Neural cell (in vitro differentiated cells): ENCODE data around the gene PCBP4. TPM values are rescaled to one million over a fixed set of nuclear protein-coding genes. Genes with fewer than 3 reads are reported as not detected.

ENCODE experiments used
- H2AFZ ChIP-seq: fragments of 200-600, 300-800 bp; sonication (generic), shearing (Covaris generic); 2 replicates; pipeline ENCODE4 v1.6.0; 2014; ENCODE audit warnings: low read depth, mild to moderate bottlenecking, antibody characterized with exemption, low read length, moderate library complexity
- H3F3A ChIP-seq: fragments of 200-600 bp; shearing (Covaris generic); 2 replicates; pipeline ENCODE4 v1.6.1; 2016; ENCODE audit warnings: mild to moderate bottlenecking, moderate library complexity, mixed read lengths, antibody characterized with exemption, low read length; ENCODE audit not compliant: insufficient read depth, poor library complexity, severe bottlenecking
- H3K27ac ChIP-seq: fragments of 200-600, 300-800 bp; sonication (generic), shearing (Covaris generic); 2 replicates; pipeline ENCODE4 v1.5.1; 2014; ENCODE audit warnings: mild to moderate bottlenecking, low read length, moderate library complexity
- H3K27me3 ChIP-seq: fragments of 300-800, 200-600 bp; sonication (generic), shearing (Covaris generic); 2 replicates; pipeline ENCODE4 v1.6.0; 2014; ENCODE audit warnings: mild to moderate bottlenecking, low read depth, low read length, moderate library complexity; ENCODE audit not compliant: insufficient read depth
- H3K36me3 ChIP-seq: fragments of 300-800, 200-600 bp; sonication (generic), shearing (Covaris generic); 2 replicates; pipeline ENCODE4 v1.5.1; 2014; ENCODE audit warnings: mild to moderate bottlenecking, antibody characterized with exemption, low read length, moderate library complexity; ENCODE audit not compliant: insufficient read depth
- H3K4me2 ChIP-seq: fragments of 300-800, 200-600 bp; sonication (generic), shearing (Covaris generic); 2 replicates; pipeline ENCODE4 v1.6.0; 2014; ENCODE audit warnings: mild to moderate bottlenecking, low read length
- H3K4me3 ChIP-seq: fragments of 300-800, 200-600 bp; sonication (generic), shearing (Covaris generic); 2 replicates; pipeline ENCODE4 v1.5.1; 2014; ENCODE audit warnings: mild to moderate bottlenecking, low read length, moderate library complexity
- H3K79me2 ChIP-seq: fragments of 200-600 bp; shearing (Covaris generic); replicated peaks from 2 replicates; pipeline ENCODE4 v1.6.0; 2014; ENCODE audit warnings: mild to moderate bottlenecking, low read length, moderate library complexity; ENCODE audit not compliant: insufficient read depth
- H3K9ac ChIP-seq: fragments of 300-800, 200-600 bp; sonication (generic), shearing (Covaris generic); 2 replicates; pipeline ENCODE4 v1.6.1; 2016; ENCODE audit warnings: mild to moderate bottlenecking, low read length, mixed read lengths
- H3K9me2 ChIP-seq: fragments of 200-600 bp; shearing (Covaris generic); 2 replicates; pipeline ENCODE4 v1.6.1; 2016; ENCODE audit warnings: mild to moderate bottlenecking, low read length, mixed read lengths; ENCODE audit not compliant: insufficient read depth
- H3K9me3 ChIP-seq: fragments of 200-600, 300-800 bp; sonication (generic), shearing (Covaris generic); 2 replicates; pipeline ENCODE4 v1.6.1; 2016; ENCODE audit warnings: mild to moderate bottlenecking, mixed run types, low read length, moderate library complexity, mixed read lengths
- H4K20me1 ChIP-seq: fragments of 200-600 bp; shearing (Covaris generic); 2 replicates; pipeline ENCODE4 v1.6.1; 2016; ENCODE audit warnings: mild to moderate bottlenecking, mixed run types; ENCODE audit not compliant: insufficient read depth
- CTCF ChIP-seq: fragments of 450-650 bp; IDR thresholded peaks from 2 replicates; pipeline ENCODE4 v1.5.1; 2014; ENCODE audit warnings: antibody characterized with exemption, mild to moderate bottlenecking, moderate library complexity; ENCODE audit not compliant: poor library complexity, severe bottlenecking
- EP300 ChIP-seq: fragments of 450-650 bp; conservative IDR thresholded peaks from 2 replicates; pipeline ENCODE4 v1.6.1; 2014; ENCODE audit warnings: antibody characterized with exemption, mild to moderate bottlenecking, moderate library complexity; ENCODE audit not compliant: poor library complexity, severe bottlenecking
- EZH2 ChIP-seq: fragments of 200-600, 300-800 bp; shearing (Covaris generic), sonication (generic); IDR thresholded peaks from 2 replicates; pipeline ENCODE4 v1.6.1; 2014; ENCODE audit warnings: antibody characterized with exemption, low read length, borderline replicate concordance, mild to moderate bottlenecking; ENCODE audit not compliant: insufficient read depth, poor library complexity, severe bottlenecking
- MXI1 ChIP-seq: fragments of 450-650 bp; conservative IDR thresholded peaks from 2 replicates; pipeline ENCODE4 v1.6.1; 2014; ENCODE audit warnings: antibody characterized with exemption, mild to moderate bottlenecking; ENCODE audit not compliant: poor library complexity, severe bottlenecking
- POLR2AphosphoS5 ChIP-seq: IDR thresholded peaks from 2 replicates; pipeline ENCODE4 v1.6.1; 2012
- RAD21 ChIP-seq: fragments of 450-650 bp; conservative IDR thresholded peaks from 2 replicates; pipeline ENCODE4 v1.6.1; 2014; ENCODE audit warnings: antibody characterized with exemption, mild to moderate bottlenecking, moderate library complexity
- REST ChIP-seq: IDR thresholded peaks from 2 replicates; pipeline ENCODE4 v1.6.1; 2012; ENCODE audit warnings: borderline replicate concordance
- SMC3 ChIP-seq: fragments of 450-650 bp; conservative IDR thresholded peaks from 2 replicates; pipeline ENCODE4 v1.6.1; 2014; ENCODE audit warnings: antibody characterized with exemption, mild to moderate bottlenecking, moderate library complexity; ENCODE audit not compliant: poor library complexity
- TAF1 ChIP-seq: IDR thresholded peaks from 2 replicates; pipeline ENCODE4 v1.6.1; 2012; ENCODE audit warnings: low read depth
- polyA plus RNA-seq: library from polyadenylated mRNA; depleted of rRNA; stranded (reverse); fragments of >200 nt; gene quantifications from 2 replicates; pipeline ENCODE4 v1.2.3, GENCODE V29; 2014

PCBP4 gene
- polyA plus RNA-seq, 1 donor from 2014 or later, result 251 TPM

GRCh38 chr3:51958603-51959521 is 8.4 kb downstream of the PCBP4 start:
- Histone ChIP-seq H4K20me1 (no peaks in the 10 kb centered on the region), H3K4me3 (no peak overlapping the region), H3K9me2 (no peaks in the 10 kb centered on the region), H2AFZ (no peak overlapping the region), H3K27ac (no peak overlapping the region), H3F3A (no peaks in the 10 kb centered on the region), H3K79me2 (no peaks in the 10 kb centered on the region), H3K27me3 (peaks cover 14% of the 10 kb centered on the region), H3K9me3 (no peaks in the 10 kb centered on the region), H3K9ac (no peak overlapping the region), H3K4me2 (no peak overlapping the region), H3K36me3 (no peaks in the 10 kb centered on the region)
- TF ChIP-seq POLR2AphosphoS5 (no peak), SMC3 (no peak), EZH2 (no peak), RAD21 (no peak), TAF1 (no peak), EP300 (no peak), REST (no peak), CTCF (no peak), MXI1 (no peak)

- H3K27me3 ChIP-seq, result peaks cover 14% of the 10 kb centered on the region
- H3K4me3 ChIP-seq, result no peak overlapping the region
- H2AFZ ChIP-seq, result no peak overlapping the region
- no peak overlapping the region for H3K9ac ChIP-seq
- no peaks in the 10 kb centered on the region for H3K36me3 ChIP-seq
- TF ChIP-seq EP300, result no peak
- TF ChIP-seq RAD21, result no peak
- TF ChIP-seq MXI1, result no peak
- no peak for TF ChIP-seq TAF1
- TF ChIP-seq POLR2AphosphoS5, result no peak
- TF ChIP-seq EZH2, result no peak
- TF ChIP-seq SMC3, result no peak
- TF ChIP-seq CTCF, result no peak
- TF ChIP-seq REST, result no peak
- H3F3A ChIP-seq, result no peaks in the 10 kb centered on the region
- H3K4me2 ChIP-seq, result no peak overlapping the region
- no peaks in the 10 kb centered on the region for H4K20me1 ChIP-seq
- no peaks in the 10 kb centered on the region for H3K9me3 ChIP-seq
- no peak overlapping the region for H3K27ac ChIP-seq
- H3K79me2 ChIP-seq, result no peaks in the 10 kb centered on the region
- H3K9me2 ChIP-seq, result no peaks in the 10 kb centered on the region
Observed at GRCh38 chr3:51957520-51958205, 9.6 kb downstream of the PCBP4 start.
